Measurements from ENCODE around the gene TMOD4. TPM values are rescaled to one million over a fixed set of nuclear protein-coding genes. Genes with fewer than 3 reads are reported as not detected.

Gene TMOD4
- total RNA-seq, 1 donor from 2014 or later: not detected

DNA sequence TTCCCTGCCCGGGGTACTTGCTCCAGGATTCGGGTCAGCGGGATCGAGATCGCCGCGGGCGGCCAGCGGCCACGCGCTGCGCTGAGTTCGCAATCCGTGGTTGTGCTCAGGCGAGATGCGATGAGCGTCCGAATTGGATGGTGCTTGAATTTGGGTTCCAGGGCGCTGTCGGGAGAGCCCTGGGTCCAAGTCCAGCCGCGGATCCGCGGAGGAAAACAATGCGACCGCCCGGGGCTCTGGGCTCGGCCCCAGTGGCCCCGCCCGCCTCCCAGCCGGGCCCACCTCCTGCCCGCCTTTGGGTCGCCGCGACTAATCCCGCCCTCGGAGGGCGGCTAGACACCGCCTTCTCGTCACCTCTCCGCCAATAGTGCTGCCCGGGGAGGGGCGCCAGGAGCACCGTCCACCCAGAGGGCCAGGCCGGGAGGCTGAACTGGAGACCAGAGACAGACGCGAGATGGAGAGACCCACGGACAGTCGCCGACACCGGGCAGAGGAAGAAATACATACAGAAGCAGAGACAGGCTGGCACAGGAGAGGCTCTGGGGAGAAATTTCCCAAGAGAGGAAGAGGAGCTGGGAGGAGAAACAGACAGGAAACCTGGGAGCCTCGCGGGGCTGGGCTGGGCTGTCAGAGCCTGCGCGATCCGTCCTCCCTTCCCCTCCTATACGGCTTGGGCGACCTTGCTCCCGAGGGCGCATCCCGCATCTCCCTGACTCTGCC lies 29.2 kb downstream of the TMOD4 start, which contains the start of gene SEMA6C:
Gene SEMA6C, minus strand, starts transcription at position 220 of the 720 bp plus-strand sequence. CDS start 4,010 bp downstream, outside the sequence.
- TF ChIP-seq, protein P1, sequence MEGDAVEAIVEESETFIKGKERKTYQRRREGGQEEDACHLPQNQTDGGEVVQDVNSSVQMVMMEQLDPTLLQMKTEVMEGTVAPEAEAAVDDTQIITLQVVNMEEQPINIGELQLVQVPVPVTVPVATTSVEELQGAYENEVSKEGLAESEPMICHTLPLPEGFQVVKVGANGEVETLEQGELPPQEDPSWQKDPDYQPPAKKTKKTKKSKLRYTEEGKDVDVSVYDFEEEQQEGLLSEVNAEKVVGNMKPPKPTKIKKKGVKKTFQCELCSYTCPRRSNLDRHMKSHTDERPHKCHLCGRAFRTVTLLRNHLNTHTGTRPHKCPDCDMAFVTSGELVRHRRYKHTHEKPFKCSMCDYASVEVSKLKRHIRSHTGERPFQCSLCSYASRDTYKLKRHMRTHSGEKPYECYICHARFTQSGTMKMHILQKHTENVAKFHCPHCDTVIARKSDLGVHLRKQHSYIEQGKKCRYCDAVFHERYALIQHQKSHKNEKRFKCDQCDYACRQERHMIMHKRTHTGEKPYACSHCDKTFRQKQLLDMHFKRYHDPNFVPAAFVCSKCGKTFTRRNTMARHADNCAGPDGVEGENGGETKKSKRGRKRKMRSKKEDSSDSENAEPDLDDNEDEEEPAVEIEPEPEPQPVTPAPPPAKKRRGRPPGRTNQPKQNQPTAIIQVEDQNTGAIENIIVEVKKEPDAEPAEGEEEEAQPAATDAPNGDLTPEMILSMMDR (IDR thresholded peaks at IDR 0.05; ENCODE audit: insufficient read depth, low read length, severe bottlenecking): no peak
- FAIRE-seq (no peak), DNase-seq (ENCODE audit: low read depth) (peak; percentile 81)
- Histone ChIP-seq H3K27me3 (ENCODE audit: control insufficient read depth, insufficient read depth, low read length) (peaks cover 2% of the 10 kb centered on the region), H3K4me3 (ENCODE audit: low read depth, low read length) (peak within 1 kb of the TSS; percentile 63), H3K36me3 (ENCODE audit: control insufficient read depth, insufficient read depth, low read length) (no peaks in the 10 kb centered on the region)

DNA sequence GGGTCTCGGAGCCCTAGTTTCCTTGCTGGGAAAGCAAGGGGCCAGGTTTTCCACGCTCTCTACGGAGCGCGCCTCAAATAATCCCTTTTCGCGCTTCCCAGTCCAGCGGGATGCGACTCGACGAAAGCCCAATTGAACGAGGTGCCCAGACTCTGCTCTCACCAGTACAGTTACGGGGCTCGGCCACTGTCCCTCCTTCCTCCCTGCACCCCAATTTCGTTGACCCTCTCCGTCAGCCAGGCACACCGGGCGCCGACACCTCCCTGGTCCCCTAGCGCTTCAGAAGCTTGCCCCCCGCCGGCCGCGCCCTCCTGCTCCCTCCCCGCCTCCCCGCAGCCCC lies 29.7 kb downstream of the TMOD4 start:
- H3K36me3 ChIP-seq (ENCODE audit: control insufficient read depth, insufficient read depth, low read length): no peaks in the 10 kb centered on the region
- TF ChIP-seq, protein P1 (IDR thresholded peaks at IDR 0.05; ENCODE audit: insufficient read depth, low read length, severe bottlenecking): no peak
- DNase-seq (ENCODE audit: low read depth) (no peak), FAIRE-seq (no peak)
- H3K27me3 ChIP-seq (ENCODE audit: control insufficient read depth, insufficient read depth, low read length): peaks cover 2% of the 10 kb centered on the region
- peak overlapping the region; percentile 63 for H3K4me3 ChIP-seq (ENCODE audit: low read depth, low read length)

DNA sequence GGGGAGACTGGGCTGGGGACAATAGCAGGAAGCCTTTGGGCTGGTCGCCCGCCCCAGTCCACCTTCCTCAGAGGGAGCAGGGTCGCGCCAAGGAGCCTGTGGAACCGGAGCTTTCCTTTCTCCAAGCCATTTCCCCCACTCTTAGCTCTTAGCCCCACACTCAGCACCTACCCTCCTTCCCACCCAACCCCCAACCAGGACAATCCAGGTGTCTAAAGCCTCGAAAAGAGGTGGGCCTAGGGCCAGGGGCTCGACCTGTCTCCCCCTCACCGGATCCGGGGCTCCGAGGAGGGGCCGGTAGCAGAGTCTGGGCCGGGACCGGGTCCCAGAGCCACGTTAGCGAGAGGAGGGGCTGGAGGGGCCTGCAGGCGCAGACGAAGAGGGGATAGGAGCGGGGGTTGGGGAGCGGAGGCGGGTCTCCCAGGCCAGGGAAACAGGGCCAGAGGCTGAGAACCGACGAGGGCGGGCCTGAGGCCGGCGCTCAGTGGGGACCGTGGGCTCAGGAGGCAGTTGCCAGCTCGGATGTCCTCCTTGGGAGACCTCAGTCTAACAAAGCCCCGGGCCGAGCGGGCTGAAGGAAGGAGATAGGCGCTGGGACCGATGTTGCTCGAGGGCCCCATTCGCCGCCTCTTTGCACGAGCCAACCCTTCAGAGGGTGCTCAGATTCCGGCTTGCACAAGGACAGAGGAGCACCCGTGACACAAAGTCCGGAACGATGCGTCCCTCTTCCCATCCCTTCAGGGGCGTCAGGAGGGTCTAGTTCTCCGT lies 30.3 kb downstream of the TMOD4 start:
- H3K4me3 ChIP-seq (ENCODE audit: low read depth, low read length): peak overlapping the region; percentile 63
- TF ChIP-seq, protein P1 (IDR thresholded peaks at IDR 0.05; ENCODE audit: insufficient read depth, low read length, severe bottlenecking): no peak
- peaks cover 2% of the 10 kb centered on the region for H3K27me3 ChIP-seq (ENCODE audit: control insufficient read depth, insufficient read depth, low read length)
- no peaks in the 10 kb centered on the region for H3K36me3 ChIP-seq (ENCODE audit: control insufficient read depth, insufficient read depth, low read length)
- DNase-seq (ENCODE audit: low read depth) (no peak), FAIRE-seq (no peak)

DNA sequence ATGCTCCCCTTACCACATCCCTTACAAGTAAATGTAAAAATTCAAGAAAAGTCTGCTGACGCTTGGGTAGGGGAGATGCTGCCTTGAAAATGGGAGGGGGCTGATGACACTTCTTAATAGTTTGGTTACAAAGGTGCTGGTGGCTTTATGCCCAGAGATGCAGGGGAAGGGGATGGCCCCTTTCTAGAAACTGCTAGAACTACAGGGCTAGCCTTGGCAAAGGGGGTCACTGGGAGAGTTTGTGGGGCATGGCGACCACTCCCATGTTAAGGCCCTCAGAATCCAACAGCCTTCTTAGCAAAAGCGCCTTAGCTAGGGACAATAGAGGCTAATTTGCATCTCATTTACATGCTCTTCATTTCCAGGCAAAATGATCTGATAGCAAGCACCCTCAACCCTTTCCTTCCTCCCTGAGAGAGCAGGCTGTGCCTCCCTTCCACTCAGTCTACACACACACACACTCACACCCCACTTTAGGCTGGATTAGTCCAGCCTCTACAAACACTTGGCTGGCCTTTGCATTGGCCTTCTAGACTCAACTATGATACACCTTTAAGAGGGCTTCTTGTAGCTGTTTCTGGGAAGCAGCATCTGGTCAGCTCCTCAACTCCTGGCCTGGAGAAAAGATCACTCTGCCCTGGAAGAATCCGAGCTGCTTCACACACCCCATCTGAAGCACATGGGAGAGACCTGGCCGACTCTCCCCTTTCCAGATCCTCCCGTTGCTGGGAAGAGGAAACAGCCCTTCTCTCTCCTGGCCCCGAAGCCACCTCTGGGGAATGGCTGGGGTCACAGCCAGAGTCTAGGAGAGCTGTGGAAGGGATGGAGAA lies 31.1 kb downstream of the TMOD4 start:
- Histone ChIP-seq H3K36me3 (ENCODE audit: control insufficient read depth, insufficient read depth, low read length) (no peaks in the 10 kb centered on the region), H3K4me3 (ENCODE audit: low read depth, low read length) (no peak overlapping the region), H3K27me3 (ENCODE audit: control insufficient read depth, insufficient read depth, low read length) (peaks cover 2% of the 10 kb centered on the region)
- TF ChIP-seq, protein P1 (IDR thresholded peaks at IDR 0.05; ENCODE audit: insufficient read depth, low read length, severe bottlenecking): no peak
- no peak for DNase-seq (ENCODE audit: low read depth)
- no peak for FAIRE-seq

DNA sequence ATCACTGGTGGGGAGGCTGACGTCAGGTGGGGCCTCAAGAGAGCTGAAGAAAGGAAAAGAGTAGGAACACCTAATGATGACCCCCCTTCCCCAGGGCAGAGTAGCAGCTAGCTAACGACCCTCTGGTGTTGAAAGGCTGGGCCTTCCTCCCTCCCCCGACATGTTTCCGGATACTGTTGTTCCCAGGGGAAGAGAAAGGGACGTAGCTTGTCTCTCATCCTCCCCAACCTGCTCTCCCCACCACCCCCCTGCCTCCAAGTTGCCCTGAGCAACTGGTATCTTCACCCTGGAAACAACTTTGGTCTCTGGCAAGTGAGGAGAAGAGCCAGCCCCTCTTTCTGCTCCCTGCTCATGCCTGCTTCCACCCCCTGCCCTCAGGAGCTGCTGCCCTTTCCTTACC lies 31.8 kb downstream of the TMOD4 start:
- Histone ChIP-seq H3K27me3 (ENCODE audit: control insufficient read depth, insufficient read depth, low read length) (peaks cover 2% of the 10 kb centered on the region), H3K4me3 (ENCODE audit: low read depth, low read length) (no peak overlapping the region), H3K36me3 (ENCODE audit: control insufficient read depth, insufficient read depth, low read length) (no peaks in the 10 kb centered on the region)
- no peak for FAIRE-seq
- TF ChIP-seq, protein P1 (IDR thresholded peaks at IDR 0.05; ENCODE audit: insufficient read depth, low read length, severe bottlenecking): no peak
- DNase-seq (ENCODE audit: low read depth): no peak
